PC-9 (cell line): ENCODE data around the gene DPEP1.

Experiments
- EZH2 ChIP-seq: fragments of 200-600 bp; sonication (generic); IDR thresholded peaks from 2 replicates; pipeline ENCODE4 v1.8.0; 2017; ENCODE audit warnings: antibody characterized with exemption, low read depth
- TF ChIP-seq, protein P1 (sequence below): fragments of 200-600 bp; sonication (generic); conservative IDR thresholded peaks from 2 replicates; pipeline ENCODE4 v1.6.1; 2017; ENCODE audit warnings: mixed run types, antibody characterized with exemption, mild to moderate bottlenecking, moderate library complexity

DNA sequence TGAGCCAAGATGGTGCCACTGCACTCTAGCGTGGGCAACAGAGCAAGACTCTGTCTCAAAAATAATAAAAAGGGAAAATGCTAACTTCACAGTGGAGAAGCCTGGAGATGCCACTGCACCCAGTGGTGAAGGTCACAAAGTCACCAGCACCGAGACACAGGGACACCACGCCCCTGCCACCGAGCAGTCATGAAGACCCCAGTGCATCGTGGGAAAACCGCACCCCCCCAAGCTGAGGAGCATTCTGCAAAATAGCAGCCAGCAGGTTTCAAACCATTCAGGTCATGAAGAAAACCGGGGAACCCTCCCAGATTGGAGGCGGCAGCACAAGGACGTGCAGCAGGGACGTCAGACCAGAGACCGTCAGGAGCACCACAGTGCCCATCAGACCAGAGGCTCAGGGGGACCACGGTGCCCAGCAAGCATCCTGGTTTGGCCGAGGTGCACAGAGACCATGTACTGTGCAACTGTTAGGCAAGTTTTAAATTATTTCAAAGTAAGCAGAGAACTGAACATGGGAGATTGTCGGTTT, 30.4 kb downstream of the DPEP1 start:
- TF ChIP-seq, protein P1, sequence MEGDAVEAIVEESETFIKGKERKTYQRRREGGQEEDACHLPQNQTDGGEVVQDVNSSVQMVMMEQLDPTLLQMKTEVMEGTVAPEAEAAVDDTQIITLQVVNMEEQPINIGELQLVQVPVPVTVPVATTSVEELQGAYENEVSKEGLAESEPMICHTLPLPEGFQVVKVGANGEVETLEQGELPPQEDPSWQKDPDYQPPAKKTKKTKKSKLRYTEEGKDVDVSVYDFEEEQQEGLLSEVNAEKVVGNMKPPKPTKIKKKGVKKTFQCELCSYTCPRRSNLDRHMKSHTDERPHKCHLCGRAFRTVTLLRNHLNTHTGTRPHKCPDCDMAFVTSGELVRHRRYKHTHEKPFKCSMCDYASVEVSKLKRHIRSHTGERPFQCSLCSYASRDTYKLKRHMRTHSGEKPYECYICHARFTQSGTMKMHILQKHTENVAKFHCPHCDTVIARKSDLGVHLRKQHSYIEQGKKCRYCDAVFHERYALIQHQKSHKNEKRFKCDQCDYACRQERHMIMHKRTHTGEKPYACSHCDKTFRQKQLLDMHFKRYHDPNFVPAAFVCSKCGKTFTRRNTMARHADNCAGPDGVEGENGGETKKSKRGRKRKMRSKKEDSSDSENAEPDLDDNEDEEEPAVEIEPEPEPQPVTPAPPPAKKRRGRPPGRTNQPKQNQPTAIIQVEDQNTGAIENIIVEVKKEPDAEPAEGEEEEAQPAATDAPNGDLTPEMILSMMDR, result no peak
- TF ChIP-seq EZH2, result no peak
